ENCODE results near the gene CHST13.

DNA sequence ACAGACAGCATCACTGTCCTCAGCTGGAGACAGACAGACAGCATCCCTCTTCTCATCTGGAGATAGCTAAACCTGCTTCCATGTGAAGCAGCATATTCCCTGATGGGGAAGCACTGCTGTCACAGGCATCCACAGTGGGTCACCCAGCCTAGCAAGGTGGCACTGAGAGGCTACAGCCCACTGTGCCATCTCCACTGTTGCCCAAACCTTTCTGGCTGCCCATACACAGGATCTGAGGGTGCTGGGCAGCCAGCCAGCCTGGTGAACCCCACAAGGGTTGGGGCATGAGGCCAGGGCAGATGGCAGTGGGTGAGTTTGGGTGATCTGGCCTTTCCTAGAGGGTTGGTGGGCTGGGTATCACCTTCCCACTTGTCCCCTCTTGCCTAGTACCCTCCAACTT lies 11.7 kb downstream of the CHST13 start:
- TF ChIP-seq, protein P1, sequence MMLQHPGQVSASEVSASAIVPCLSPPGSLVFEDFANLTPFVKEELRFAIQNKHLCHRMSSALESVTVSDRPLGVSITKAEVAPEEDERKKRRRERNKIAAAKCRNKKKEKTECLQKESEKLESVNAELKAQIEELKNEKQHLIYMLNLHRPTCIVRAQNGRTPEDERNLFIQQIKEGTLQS (IDR thresholded peaks at IDR 0.05): no peak
- TF ChIP-seq YY1 (IDR thresholded peaks at IDR 0.05; ENCODE audit: extremely low read depth, insufficient replicate concordance, low read depth, low read length): no peak

All from HCT116 (cell line).